NCI-H1694 treated with DMSO at 0.1 percent for 48 hours (cell line): Measurements from ENCODE around the gene CLEC16A.

Experiments
- DNase-seq: peaks from one replicate; lab custom pipeline; 2025; lab: John Stamatoyannopoulos, UW

The CLEC16A gene

DNA sequence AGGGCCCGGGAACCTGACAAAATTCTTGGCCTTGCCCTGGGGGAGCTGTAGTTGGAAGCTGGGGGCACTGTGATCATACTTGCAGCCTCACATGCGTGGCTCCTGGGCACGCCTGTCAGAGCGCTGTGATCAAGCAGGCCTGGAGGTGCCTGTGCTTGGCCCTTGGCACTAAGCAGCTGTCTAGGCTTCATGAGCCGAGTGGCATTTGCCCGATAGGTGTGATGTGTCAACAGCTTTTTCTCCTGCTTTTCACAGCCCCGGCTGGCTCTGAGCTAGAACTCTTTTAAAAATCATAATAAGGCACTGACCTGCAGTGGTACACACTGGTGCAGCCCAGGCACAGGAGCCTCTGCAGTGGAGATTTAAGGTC is 197.9 kb downstream of the CLEC16A start:
- DNase-seq, result no peak

DNA sequence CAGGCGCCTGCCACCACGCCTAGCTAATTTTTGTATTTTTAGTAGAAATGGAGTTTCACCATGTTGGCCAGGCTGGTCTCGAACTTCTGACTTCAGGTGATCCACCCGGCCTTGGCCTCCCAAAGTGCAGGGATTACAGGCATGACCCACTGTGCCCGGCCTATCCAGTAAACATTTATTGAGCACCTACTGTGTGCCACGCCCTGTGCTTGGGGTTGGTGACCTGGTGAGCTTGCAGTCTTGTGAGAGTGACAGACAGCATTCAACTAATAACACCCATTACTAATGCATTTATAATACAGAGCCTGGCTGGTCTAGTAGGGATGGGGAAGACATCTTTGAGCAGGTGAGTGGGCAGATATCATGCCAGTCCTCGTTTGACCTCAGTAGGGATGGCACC is 198.6 kb downstream of the CLEC16A start:
- DNase-seq, result no peak

DNA sequence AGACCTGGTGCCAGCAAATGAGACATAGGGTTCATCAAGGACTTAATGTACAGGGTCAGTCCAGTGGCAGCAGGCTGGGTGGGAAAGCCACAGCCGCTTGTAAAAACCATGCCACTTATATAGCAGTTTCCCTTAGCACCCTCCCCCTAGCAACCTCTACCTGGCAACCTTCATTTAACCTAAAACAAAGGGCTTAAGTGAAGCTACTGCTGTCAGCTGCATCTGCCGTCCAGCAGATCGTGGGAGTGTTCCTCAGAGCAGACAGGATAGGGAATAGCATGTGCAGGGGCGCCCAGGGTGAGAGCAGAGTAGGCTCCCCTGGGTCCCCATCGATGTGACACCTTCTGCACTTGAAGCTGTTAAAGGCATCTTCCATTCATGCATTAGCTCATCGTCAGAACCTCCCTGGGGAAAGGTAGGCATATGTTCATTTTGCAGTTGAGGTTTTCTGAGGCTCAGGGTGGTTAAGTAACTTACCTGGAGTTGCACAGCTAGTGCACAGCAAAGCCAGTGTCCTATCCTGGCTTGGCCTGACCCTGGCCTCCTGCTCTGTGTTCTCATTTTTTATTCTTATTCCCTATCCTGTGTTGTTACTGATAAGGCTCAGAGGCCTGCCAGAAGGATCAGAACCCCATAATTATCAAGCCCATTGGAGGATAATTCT is 199.1 kb downstream of the CLEC16A start:
- peak; percentile 17 for DNase-seq

DNA sequence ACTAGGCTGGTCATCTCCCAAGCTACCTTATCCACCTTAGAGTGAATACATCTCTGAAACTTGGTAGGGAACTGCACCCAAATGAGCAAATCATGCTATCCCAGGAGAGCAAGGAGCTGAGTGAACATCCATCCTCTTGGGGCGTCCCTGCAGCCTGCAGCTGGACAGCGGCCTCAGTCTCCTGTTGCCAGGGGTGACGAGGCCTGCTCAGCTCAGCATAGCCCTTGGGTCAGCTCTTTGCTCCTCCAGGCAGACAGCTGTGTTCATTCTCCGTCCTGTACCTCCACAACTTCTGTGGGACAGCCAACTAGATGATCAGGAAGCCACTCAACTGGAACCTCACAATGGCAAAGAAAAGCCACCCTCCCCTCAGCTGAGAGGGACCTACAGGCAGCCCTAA is 199.8 kb downstream of the CLEC16A start:
- no peak for DNase-seq

DNA sequence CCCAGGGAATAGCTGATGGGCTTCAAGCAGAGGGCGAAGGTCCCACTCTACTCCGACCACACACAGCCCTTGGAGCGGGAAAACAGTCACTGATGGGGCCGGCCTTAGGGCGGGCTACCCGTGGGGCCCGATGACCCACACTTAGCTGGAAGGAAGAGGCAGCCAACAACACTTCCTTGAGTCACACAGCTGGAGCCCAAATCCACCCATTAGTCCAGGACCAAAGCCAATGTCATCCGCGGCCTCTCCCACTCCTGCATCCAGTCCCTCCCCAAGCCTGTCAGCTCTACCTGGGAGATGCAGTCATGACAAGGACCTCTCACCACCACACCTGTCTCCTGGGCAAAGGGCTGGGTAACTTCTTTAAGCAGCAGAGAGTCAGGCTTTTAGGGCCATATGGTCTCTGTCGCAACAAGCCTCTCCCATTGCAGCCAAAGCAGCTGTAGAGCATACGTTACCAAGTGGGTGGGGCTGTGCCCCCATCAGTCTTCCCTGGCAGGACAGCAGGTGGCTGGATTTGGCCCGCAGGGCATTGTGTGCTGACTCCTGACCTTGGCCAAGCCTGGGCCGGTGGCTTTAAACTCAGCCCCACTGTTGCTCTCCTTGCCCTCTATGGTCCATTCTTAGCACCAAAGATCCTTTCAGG is 200.9 kb downstream of the CLEC16A start:
- DNase-seq, result peak; percentile 52

DNA sequence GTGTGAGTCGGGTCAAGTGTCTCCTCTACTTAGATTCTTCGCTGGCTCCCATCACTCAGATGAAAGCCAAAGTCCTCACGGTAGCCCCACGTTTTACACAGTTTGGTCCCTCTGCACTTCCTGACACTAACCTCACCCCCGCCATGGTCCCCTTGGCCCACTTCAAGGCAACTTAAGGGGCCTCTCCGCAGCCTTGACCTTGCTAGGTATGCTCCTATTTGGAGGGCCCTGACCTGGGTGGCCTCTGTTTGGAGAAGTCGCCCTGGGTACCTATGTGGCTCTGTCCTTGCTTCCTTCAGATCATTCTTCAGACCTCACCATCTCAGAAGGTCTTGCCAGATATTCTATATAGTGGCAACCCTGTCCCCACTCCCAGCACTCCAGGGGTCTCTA is 201.5 kb downstream of the CLEC16A start:
- DNase-seq, result no peak

DNA sequence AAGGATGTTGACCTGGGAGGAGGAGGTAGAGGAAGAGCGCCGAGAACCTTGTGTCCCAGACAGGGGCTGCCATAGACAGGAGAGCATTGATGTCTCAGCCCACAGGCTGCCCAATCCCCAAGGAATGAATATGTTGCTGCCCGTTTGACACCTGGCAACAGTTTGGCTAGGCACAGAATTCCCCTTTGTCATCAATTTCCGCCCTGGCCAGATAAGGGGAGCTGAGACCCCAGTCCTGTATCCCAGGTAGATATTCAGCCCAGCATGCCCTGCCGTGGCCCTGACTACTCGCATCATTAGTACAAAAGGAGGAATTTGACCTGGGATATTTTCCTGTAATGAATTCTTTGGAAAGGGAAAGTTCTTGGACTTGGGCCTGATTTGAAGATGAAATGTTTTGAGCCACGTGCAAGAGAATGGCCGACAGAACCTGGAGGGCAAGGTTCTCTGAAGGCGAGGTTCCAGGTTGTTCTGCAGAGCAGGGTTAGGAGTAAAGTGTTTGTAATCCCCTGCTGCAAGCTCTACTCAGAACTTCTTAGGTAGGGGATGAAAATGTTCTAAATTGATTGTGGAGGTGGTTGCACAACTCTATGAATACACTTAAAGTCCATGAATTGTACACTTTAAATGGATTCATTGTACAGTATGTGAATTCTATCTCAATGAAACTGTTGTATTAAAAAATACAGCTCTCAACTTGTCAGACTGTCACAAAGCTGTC is 202.8 kb downstream of the CLEC16A start:
- no peak for DNase-seq

DNA sequence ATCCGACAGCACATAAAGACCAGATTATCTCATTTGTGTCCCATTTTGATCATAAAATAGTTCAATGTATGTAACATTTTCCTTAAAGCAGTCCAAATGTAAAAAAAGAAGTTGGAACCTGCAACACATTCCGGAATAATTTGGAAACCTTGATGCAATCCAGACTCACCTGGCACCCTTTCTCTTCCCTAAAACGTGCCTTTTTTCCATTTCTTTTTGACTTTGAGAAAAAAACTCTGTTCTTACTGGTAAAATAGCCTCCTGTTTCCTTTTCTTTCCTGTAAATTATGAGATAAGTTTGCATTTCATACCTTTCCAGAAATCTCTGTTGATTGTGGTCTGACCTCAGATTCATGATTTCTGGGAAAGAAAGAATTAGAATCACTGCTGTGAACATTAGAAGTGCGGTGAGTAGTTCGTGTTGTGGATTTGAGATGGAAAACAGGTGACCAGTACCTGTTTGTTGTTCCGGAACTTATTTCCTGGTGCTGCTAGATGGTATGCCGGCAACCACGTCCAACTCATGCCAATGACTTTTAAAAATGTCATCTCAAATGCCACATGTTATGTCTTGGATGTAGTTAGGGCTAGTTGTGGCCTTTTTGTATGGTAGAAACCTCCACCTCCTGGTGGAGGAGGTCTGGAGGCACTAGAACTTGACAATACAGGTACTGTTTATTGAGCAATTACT is 203.5 kb downstream of the CLEC16A start:
- DNase-seq, result no peak

DNA sequence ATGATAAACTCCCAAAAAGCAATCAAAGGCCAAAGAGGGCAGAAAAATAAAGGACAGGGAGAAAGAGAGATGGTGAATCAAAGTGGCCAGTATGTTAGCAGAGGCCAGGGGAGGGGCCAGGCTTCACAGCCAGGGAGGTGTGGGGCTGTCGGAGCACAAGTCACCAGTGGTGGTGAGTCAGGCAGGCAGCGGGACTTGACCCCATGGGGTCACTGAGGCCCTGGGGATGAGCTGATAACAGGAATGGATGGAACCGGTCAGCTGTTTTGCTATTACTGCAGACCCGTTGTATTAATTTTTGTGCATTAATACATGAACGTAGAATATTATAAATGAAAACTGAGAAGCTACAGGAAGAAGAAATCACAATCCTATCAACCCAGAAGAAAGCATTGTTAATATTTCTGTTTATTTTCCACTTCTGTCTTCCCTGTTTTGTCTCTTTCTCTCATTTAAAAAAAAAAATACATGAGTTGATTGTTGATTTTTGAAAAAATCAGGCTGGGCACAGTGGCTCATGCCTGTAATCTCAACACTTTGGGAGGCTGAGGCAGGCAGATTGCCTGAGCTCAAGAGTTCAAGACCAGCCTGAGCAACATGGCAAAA is 204.8 kb downstream of the CLEC16A start:
- DNase-seq, result no peak

DNA sequence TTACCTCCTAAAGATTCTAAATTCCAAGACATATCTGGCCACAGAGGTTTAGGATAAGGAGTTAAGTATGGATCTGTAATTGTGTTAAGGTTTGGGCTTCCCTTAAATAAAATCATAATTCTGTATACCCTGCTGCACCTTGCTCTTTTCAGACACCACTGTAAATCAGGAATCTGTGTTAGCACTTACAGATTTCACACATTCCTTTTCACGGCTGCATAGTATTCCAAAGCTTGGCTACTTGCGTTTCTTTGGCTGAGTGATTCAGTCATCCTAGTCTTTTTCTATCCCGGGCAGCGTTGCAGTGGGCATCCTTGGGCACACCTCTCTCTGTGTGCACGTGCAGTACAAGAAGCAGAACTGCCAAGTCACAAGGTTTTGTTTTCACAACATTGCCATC is 205.8 kb downstream of the CLEC16A start:
- DNase-seq, result no peak

DNA sequence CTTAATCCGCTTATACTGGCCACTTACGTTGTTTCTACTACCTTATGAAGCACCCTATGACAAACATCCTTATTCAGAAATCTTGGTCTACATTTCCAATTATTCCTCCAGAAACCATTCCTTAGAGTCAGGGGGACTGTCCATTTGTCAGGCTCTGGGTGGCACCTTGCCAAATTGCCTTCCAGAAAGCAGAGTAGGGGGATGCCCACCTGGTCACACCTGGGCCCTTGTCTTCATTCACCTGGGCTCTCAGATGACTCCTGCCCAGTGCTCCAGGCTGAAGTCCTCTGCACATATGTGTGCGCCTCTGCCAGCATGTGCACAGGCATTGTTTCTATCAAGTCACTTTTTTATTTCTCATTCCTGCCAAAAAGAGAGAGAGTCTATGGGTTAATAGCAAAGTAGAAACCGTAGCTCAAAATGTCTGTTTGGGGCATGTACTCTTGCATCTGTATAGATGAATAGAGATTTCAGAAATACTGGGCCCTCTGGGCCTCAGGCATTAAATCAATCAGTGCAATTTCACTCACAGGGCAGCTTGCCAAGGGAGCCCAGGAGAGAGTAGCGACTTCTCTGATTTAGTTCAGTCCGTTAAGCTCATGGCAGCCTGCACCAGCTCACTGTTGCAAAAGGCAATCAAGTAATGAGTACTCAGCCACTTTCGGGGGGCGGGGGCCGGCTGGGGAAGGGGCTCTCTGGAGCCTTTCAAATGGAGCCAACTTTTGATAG is 207.0 kb downstream of the CLEC16A start:
- DNase-seq, result no peak

DNA sequence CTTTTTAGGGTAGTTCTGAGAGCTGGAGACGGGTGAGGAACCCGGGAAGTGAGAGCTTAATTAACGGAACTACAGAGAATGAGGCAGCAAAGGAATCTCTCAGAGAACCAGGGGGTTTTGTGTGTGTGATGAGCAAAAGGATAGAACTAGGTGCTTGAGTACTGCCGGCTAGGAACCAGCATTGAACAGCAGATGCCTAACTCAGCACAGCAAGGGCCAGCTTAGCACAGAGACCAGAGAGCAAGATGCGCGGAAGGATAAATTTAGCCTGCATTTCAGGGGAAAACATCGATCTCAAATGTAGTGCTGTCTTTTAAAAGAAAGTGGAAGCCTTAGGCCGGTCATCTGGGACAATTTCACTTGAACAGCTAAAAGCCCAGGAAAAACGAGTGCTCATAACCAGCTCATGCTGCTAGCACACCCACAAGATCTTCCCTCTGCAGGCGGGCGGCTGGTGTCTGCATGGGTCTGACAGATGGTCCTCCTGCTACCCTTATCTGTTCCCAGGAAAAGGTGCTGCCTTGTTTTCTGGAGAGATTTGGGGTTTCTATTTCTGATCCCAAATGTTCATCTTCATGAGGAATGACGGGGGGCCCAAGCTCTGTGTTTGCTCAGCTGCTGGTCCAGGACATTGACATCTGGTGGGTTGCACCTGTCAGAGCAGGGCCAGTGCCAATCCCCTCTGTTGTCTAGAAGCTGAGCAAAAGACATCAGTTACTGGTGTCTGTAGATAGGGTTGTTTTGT is 207.7 kb downstream of the CLEC16A start:
- peak; percentile 92 for DNase-seq

DNA sequence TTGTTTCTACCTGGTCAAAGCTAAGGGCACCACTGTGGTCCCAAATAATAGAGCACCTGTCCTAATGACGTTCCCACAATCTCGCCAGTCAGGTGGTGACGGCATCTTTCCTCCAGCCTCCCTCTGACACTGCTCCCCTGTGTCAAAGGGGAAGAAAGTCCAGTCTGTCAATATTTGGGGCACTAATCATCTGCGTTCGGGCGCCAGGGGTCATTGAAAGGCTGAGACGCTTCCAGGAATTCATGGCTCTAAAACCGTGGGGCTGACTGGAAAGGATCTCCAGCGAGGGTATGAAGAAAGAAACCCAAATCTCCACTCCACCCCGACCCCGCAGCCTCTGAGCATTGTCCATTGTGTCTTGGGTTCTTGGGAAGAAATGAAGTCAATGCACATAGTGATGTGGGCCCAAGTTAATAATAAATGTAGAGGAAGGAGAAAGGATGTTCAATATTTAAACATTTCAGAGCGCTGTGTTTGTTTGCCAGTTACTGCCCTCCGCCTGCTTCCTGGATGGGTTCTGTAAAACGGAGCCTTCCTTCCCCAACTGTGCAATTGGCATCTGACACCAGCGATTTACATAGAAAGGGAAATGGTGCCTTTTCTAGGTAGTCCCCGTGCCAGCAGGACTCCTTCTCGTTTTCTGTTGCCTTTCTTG is 208.4 kb downstream of the CLEC16A start:
- DNase-seq, result peak; percentile 37

DNA sequence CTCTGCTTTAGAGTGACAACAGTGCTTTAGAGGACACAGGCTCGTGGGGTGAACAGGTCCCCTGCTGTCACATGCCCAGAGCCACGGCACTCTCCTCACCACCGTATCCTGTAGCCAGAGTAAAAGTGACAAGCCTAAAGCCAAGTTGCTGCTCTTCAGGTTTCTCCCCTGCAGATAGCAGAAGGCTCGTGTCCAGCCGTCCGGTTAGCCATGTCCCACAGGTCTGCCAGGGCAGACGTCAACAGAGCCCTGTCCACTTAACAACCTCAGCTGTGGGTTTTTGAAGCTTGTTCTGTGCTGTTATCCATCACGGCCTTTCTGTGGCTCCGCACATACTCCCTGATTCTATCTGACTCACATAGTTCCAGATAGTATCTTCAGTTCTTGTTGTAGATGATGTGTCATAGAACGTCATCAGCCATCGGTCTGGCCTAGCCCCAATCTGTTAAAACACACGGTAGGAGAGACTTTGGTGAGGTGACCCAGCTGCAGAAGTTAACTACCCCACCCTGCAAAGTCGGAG is 211.0 kb downstream of the CLEC16A start:
- no peak for DNase-seq

DNA sequence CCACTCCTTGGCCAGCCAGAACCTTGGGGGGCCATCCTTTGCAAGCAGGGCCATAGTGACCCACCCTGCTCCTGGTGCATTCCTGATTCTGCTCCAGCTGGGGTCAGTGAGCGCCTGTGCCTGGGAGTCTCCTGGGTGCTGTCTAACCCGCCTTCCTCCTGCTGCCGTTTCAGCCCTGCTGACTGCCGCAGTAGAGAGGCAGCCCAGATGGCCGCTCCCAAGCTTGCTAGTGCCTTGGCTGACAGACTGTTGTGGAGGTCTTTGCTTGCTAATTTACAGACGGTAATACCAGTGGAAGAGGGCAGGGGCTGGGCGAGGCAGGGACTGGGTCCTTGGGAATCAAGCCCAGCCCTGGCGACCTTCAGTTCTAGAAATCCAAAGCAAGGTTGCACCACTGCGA is 212.0 kb downstream of the CLEC16A start:
- peak; percentile 75 for DNase-seq

DNA sequence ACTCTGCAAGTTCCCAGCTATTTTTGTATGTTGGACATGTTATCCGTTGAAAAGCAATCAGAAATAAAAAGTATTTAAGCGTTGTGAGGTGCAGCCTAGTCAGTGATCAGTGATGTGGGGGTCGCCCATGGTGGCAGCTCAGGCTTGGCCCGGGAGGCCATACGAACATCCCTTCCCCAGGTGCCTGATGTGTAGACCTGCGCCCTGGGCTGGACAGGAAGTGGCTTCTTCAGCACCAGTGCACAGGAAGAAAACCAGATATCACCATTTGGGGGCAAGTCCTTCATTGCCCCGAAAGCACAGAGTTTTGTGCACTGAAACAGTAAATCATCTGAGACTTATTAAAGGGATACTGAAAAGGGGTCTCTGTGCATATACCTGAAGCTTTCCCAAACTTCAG is 212.8 kb downstream of the CLEC16A start:
- no peak for DNase-seq

DNA sequence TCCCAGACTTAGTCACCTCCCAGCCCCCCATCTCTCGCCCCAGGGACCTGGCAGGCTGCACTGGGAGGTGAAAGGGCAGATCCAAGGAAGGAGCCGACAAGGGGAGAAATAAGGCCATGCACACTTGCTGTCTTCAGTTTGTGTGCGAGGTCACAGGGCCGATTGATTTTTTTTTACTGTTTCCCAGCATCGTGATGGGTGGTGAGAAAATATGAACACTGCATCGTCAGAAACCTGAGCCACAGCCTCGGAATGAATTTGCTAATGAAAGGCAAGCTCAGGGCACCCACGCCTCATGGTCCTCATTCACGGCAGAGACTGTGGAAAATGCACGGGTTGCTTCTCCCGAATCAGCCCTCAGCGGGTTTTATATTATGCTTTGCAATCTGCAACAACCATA is 213.7 kb downstream of the CLEC16A start:
- no peak for DNase-seq

DNA sequence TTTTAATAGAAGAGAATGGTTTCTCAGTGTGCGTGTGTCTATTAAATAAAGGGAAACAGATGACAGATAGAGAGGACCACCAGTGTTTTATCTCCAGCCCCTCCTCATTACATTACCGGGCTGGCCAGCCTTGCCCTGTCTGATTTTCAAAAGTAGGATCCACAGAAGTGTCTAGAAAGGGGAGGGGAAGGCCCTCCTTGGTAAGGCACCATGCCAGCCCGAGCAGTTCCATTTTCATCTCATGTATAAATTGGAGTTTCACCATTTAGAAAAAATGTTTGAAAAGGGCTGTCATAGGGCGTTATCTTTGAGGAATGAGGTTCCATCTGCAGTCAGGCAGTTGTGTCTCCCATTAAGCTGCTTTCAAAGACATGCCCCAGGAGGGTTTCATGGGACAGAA is 214.9 kb downstream of the CLEC16A start:
- no peak for DNase-seq

DNA sequence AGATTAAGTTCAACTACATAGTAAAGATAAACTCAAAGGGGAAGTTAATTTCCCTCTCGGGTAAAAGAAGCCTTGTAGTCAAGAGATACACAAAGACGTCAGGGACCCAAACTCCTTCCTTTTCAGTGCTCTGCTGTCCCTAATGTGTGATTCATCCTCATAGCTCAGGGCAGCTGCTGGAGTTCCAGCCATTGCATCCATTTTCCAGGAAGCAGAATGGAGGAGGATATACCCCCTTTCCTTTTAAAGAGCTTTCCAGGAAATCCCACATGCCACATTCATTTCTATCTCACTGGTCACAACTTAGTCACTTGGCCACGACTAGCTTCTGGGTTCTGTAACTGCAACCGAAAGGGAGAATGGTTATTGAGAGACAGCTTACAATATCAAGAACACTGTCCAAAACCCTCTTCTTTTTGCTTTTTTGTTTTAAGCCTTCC is 216.3 kb downstream of the CLEC16A start:
- no peak for DNase-seq

DNA sequence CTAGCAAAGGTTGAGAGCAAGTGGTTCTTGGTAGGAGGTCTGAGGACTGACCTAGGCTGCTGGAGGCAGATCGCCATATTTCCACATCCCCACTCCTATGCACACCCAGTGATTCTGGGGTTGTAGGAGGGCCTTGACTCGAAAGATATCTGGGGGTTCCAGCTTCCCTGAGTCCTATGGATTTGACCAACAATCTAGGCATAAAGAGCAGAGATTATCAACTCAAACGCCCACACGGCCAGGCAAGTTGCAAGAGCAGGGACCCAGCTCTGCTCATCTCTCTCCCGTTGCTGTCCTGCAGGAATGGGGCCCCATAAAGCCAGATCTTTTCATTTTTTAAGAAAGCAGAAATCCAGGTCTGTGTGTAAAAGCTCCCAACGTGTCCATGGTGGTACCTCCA is 217.1 kb downstream of the CLEC16A start:
- no peak for DNase-seq
